Common myeloid progenitor, CD34-positive (primary cell): ENCODE data around the gene MAP10.
"Not testable (repeated sequence)": the region's sequence is repeated elsewhere in the genome, so short reads cannot be mapped to it uniquely, and the experiment has no call there.

Experiments
- CTCF ChIA-PET: fragments of 350-600 bp; sonication (Branson Sonifier 250); formaldehyde crosslinking; loops from one replicate; lab custom pipeline; 2021; ENCODE audit warnings: antibody characterized with exemption; lab: Charles Lee
- POLR2A ChIA-PET: fragments of 350-600 bp; sonication (Branson Sonifier 250); formaldehyde crosslinking; loops from one replicate; lab custom pipeline; 2021; ENCODE audit warnings: antibody characterized with exemption; lab: Charles Lee
- DNase-seq, 3 donors: peaks; one replicate each; pipeline versions ENCODE4 v3.0.0 to v3.0.0-alpha.2; 2013
- H3K27ac ChIP-seq, 2 experiments: 1 replicate in 1 of 2; 2 replicates in 1 of 2; pipeline ENCODE4 v1.7.0; 2013; ENCODE audit warnings: inconsistent platforms in 2 of 2, low read length in 2 of 2, mild to moderate bottlenecking in 2 of 2, low read depth in 1 of 2, moderate library complexity in 1 of 2; ENCODE audit not compliant: severe bottlenecking in 2 of 2, insufficient read depth in 1 of 2, poor library complexity in 1 of 2
- H3K27me3 ChIP-seq, 5 experiments: replicated peaks in 2 of 5; 1 replicate in 3 of 5; 2 replicates in 2 of 5; pipeline versions ENCODE4 v1.6.1 to v1.7.0; 2013; ENCODE audit warnings: low read length in 4 of 5, mild to moderate bottlenecking in 2 of 5, moderate library complexity in 2 of 5, inconsistent platforms in 1 of 5; ENCODE audit not compliant: insufficient read depth in 5 of 5, control insufficient read depth in 4 of 5
- H3K36me3 ChIP-seq, 4 experiments: 1 replicate in 2 of 4; 2 replicates in 2 of 4; pipeline versions ENCODE4 v1.6.1 to v1.7.0; 2013; ENCODE audit warnings: low read length in 3 of 4, control low read depth in 1 of 4, mild to moderate bottlenecking in 1 of 4; ENCODE audit not compliant: control insufficient read depth in 4 of 4, insufficient read depth in 4 of 4
- H3K4me1 ChIP-seq, 4 experiments: 1 replicate in 3 of 4; 2 replicates in 1 of 4; pipeline versions ENCODE4 v1.6.1 to v1.7.1; 2013; ENCODE audit warnings: low read length in 3 of 4, mild to moderate bottlenecking in 3 of 4, control low read depth in 1 of 4, inconsistent platforms in 1 of 4, moderate library complexity in 1 of 4; ENCODE audit not compliant: control insufficient read depth in 4 of 4, insufficient read depth in 4 of 4; ENCODE audit errors: control extremely low read depth in 1 of 4
- H3K4me3 ChIP-seq, 7 experiments: 1 replicate in 4 of 7; 2 replicates in 3 of 7; pipeline versions ENCODE4 v1.5.1 to v1.7.0; 2013; ENCODE audit warnings: mild to moderate bottlenecking in 7 of 7, low read length in 6 of 7, moderate library complexity in 6 of 7, inconsistent platforms in 2 of 7, low read depth in 2 of 7, control low read depth in 1 of 7; ENCODE audit not compliant: insufficient read depth in 4 of 7, control insufficient read depth in 1 of 7; ENCODE audit errors: extremely low read depth in 1 of 7
- H3K9me3 ChIP-seq, 5 experiments: 1 replicate in 4 of 5; 2 replicates in 1 of 5; pipeline versions ENCODE4 v1.6.1 to v1.7.1; 2013; ENCODE audit warnings: low read length in 4 of 5, mild to moderate bottlenecking in 2 of 5, inconsistent platforms in 1 of 5, low read depth in 1 of 5, moderate library complexity in 1 of 5; ENCODE audit not compliant: control insufficient read depth in 4 of 5, insufficient read depth in 2 of 5; ENCODE audit errors: control extremely low read depth in 1 of 5
- WGBS: methylation state at CpG from one replicate; pipeline ENCODE4 v1.1.5; 2013; ENCODE audit not compliant: insufficient coverage; 5-methylcytosine and 5-hydroxymethylcytosine counted together

Gene MAP10

DNA sequence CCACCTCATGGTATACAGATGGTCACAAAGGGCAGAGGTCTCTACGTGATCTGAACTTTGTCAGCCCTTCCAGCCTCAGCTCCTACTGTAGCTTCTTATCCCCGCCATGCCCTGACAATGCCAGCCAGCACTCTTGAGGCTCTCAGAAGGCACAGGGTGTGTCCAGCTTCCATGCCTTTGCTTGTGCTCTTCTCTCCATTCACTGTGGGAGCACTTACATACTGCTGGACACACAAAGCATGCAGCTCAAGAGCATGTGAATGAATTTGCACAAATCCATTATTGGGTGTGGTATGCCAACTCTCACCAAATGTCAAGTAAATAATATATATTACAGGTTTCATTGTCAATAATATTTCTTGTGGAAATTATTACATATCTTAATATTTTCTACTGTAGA, 36.4 kb upstream of the MAP10 start:
- Histone ChIP-seq H3K4me3 (no peak overlapping the region), H3K36me3 (no peaks in the 10 kb centered on the region), H3K27me3 (no peaks in the 10 kb centered on the region), H3K27ac (no peak overlapping the region), H3K4me1 (peaks cover 0 to 23% (median 15%) of the 10 kb centered on the region in 4 experiments), H3K9me3 (peaks cover 0 to 2% (median 0%) of the 10 kb centered on the region in 5 experiments)
- no peak for DNase-seq
- CTCF ChIA-PET = no interaction called here
- POLR2A ChIA-PET = no interaction called here
- 100% methylated on average over 2 of the region's 2 CpGs for WGBS

DNA sequence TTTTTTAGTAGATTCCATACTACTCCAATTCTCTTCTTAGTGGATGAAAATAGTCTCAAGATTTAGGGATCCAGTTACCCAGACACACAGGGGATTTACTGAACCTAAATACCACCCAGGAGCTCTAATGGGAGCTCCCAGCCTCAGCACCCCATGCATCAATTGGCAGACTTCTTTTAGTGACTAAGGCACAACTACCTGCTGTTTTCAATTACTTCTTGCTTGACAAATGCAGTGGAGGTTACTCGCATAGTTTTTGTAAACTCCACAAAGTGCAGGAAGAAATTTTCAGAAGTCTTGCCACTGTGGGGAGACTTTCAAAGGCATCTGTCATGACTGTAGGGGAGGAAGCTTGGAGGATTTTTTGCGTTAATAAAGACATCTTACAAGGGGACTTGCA, 35.5 kb upstream of the MAP10 start:
- Histone ChIP-seq H3K27ac (no peak overlapping the region), H3K4me1 (peaks cover 0 to 23% (median 15%) of the 10 kb centered on the region in 4 experiments), H3K36me3 (no peaks in the 10 kb centered on the region), H3K4me3 (no peak overlapping the region), H3K9me3 (no peaks in the 10 kb centered on the region), H3K27me3 (no peaks in the 10 kb centered on the region)
- ChIA-PET CTCF (no interaction called here), POLR2A (interaction anchor here (0.5 kb wide), 1 partner anchor 23 kb away, joined by 3 read pairs; no protein-coding TSS in a partner anchor)
- DNase-seq = no peak
- 100% methylated on average over 2 of the region's 2 CpGs for WGBS

DNA sequence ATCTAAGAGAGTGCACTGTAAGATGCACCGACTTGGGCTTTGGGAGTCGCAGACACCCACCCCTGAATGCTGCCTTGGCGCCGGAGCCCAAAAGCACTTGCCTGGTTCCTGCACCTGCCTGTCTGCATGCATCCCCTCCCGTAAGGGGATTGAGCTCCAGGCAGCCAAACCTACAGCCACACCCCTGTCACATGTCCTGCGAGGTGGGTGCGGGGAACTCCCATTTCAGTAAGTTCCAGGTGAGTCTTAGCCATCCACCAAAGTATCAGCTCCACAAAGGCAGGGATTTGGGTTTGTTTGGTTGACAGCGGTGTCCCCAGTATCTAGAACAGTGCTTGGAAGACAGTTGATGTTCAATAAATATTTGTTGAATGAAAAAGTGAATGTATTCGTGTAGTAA, 31.5 kb upstream of the MAP10 start:
- WGBS = 97% methylated on average over 5 of the region's 9 CpGs

DNA sequence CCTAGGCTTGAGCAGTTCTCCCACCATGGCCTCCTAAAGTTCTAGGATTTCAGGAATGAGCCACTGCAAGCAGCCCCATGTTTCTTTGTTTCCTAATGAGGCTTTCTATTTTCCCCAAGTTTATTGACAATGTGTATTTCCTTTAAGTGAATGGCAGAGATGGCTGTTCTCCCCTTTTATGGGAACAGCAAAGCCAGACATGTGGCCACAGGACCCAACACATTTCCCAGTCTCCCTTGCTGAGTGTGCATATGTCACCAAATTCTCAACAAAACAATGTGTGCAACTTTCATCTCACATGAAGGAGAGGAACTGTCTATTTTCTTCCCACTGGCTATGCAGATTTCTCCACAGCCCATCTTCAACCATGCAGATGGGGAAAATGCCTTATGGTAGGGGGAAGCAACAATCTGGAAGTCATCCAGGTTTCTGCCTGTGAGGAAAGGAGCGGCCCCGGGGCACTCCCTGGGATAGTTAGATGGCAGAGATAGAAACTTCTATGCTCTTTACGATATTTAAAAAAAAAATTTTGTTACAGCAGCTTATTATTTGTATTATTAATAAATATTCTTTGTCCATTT, 28.6 kb upstream of the MAP10 start:
- Histone ChIP-seq H3K27me3 (no peaks in the 10 kb centered on the region), H3K9me3 (no peaks in the 10 kb centered on the region), H3K4me1 (no peaks in the 10 kb centered on the region), H3K36me3 (no peaks in the 10 kb centered on the region), H3K4me3 (no peak overlapping the region), H3K27ac (no peak overlapping the region)
- no peak for DNase-seq
- ChIA-PET POLR2A (no interaction called here), CTCF (no interaction called here)
- no CpG with 5 or more reads among the region's 3 CpGs for WGBS

More for the DNA sequence above, 31.5 kb upstream of the MAP10 start:
- DNase-seq = no peak
- no peak overlapping the region for H3K4me3 ChIP-seq
- no peak overlapping the region for H3K27ac ChIP-seq
- H3K4me1 ChIP-seq = no peaks in the 10 kb centered on the region
- ChIA-PET POLR2A (interaction anchor here (0.6 kb wide), 1 partner anchor 227 kb away, joined by 3 read pairs; no protein-coding TSS in a partner anchor), CTCF (no interaction called here)
- H3K9me3 ChIP-seq = no peaks in the 10 kb centered on the region
- no peaks in the 10 kb centered on the region for H3K36me3 ChIP-seq
- H3K27me3 ChIP-seq = no peaks in the 10 kb centered on the region

DNA sequence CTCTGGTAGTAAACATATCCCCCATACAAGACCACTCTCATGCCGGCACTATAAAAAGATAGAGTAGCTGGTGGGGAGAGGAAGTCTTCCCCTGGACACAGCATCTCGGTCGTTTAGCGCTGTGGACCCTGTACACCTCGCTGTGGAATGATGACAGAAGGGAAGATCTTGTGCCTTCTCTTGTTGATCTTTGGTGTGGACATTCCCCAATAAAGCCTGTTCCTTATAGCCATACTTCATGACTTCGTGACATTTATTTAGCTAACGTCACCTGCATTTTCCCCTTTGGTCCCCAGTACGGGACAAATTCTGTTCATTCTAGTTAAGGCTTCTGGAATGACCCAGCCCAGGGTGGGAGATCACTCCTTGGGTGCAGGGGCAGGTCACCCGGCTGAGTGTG, 24.9 kb upstream of the MAP10 start:
- WGBS = 100% methylated on average over 6 of the region's 9 CpGs
- no peaks in the 10 kb centered on the region for H3K36me3 ChIP-seq
- no peaks in the 10 kb centered on the region for H3K9me3 ChIP-seq
- peaks cover 0 to 5% (median 0%) of the 10 kb centered on the region in 4 experiments for H3K4me1 ChIP-seq
- POLR2A ChIA-PET = no interaction called here
- H3K4me3 ChIP-seq = no peak overlapping the region
- CTCF ChIA-PET = no interaction called here
- DNase-seq = no peak
- no peaks in the 10 kb centered on the region for H3K27me3 ChIP-seq
- H3K27ac ChIP-seq = no peak overlapping the region

DNA sequence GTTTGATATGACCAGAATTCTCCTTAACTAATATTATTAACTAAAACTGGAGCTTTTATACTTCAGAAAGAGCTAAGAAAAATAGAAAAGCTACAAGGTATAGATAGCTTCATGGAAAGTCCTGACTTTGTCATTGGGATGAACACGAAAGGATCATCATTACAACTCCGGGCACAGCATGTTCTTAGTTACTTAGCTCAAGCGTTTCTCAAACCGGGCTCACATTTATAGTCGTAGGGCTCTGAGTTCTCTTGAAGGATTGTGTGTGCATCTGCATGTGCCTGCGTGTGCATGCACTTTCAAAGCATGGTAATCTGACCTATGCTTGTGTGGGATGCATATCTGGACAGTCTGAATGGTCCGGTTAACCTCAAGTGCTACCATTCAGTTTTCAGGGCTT, 20.4 kb upstream of the MAP10 start:
- 98% methylated on average over 7 of the region's 7 CpGs for WGBS
- no peaks in the 10 kb centered on the region for H3K9me3 ChIP-seq
- no peaks in the 10 kb centered on the region for H3K27me3 ChIP-seq
- H3K4me1 ChIP-seq = peaks cover 0 to 5% (median 0%) of the 10 kb centered on the region in 4 experiments
- no peaks in the 10 kb centered on the region for H3K36me3 ChIP-seq
- ChIA-PET CTCF (interaction anchor here (0.7 to 1.0 kb wide), 2 partner anchors 9 to 147 kb away, joined by 3 to 4 read pairs; no protein-coding TSS in a partner anchor), POLR2A (no interaction called here)
- H3K4me3 ChIP-seq = no peak overlapping the region
- H3K27ac ChIP-seq = no peak overlapping the region
- no peak for DNase-seq

DNA sequence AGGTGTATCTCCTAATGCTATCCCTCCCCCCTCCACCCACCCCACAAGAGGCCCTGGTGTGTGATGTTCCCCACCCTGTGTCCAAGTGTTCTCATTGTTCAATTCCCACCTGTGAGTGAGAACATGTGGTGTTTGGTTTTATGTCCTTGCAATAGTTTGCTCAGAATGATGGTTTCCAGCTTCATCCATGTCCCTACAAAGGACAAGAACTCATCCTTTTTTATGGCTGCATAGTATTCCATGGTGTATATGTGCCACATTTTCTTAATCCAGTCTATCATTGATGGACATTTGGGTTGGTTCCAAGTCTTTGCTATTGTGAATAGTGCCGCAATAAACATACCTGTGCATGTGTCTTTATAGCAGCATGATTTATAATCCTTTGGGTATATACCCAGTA, 19.6 kb upstream of the MAP10 start:
- POLR2A ChIA-PET, H3K4me1 ChIP-seq, H3K27me3 ChIP-seq, H3K9me3 ChIP-seq, H3K27ac ChIP-seq, DNase-seq, H3K4me3 ChIP-seq, H3K36me3 ChIP-seq: not testable (repeated sequence)
- CTCF ChIA-PET = interaction anchor here (1.0 kb wide), 1 partner anchor 8 kb away, joined by 3 read pairs; no protein-coding TSS in a partner anchor
- no CpG with 5 or more reads among the region's 1 CpG for WGBS
